Measurements from ENCODE around the gene KATNBL1.
A peak's percentile ranks its signal among the peaks of the same experiment; 100 is the strongest.

The KATNBL1 gene

DNA sequence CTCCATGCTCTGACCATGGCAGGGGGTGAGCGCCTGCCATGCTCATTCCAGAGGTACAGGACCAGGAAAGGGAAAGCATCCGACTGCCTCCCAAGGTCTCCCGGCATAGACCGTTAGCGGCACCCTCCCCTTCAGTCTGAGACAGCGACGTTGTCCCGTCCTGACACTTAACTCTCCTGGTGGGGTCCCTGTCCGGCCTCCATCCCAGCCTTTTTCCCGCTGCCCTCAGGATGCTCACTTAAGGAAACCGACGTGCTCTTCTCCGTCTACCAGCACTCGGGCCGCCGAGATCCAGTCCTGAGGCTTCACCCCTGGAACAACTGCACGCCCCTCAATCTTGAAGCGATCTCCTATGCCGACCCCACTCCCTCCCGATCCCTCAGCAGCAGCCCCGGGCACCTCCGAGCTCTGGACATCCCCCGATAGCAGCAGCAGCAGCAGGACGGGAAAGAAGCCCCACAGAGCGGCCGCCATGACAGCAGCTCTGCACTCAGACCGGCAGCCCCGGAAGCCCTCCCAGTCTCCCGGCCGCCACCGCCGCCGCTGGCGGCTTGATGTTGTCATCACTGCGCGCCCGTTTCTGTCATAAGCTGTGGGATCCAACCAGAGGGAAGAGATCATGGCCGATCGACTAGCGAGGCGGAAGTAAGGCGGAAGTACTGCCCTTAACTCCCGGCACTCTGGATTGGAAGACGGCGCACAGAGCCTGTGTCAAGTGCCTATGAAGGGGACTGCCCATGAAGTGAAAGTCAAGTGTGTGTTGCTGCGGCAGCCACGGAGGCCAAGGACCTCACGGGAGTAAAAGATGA, 108.3 kb downstream of the KATNBL1 start, which contains the start of the genes EMC7 and PGBD4:
Gene EMC7 (minus strand): TSS at position 497 of the 809 bp plus-strand sequence. CDS start 23 bp downstream, at position 474.
Gene PGBD4 (plus strand): TSS at position 718 of the 809 bp plus-strand sequence. CDS start 449 bp downstream, outside the sequence.
- H3K4me3 Mint-ChIP-seq, result peak within 1 kb of the TSS; percentile 98 to 99 (median 99)
- no peaks in the 10 kb centered on the region for H3K27me3 Mint-ChIP-seq (ENCODE audit: low read depth)
- TF ChIP-seq, protein P1, sequence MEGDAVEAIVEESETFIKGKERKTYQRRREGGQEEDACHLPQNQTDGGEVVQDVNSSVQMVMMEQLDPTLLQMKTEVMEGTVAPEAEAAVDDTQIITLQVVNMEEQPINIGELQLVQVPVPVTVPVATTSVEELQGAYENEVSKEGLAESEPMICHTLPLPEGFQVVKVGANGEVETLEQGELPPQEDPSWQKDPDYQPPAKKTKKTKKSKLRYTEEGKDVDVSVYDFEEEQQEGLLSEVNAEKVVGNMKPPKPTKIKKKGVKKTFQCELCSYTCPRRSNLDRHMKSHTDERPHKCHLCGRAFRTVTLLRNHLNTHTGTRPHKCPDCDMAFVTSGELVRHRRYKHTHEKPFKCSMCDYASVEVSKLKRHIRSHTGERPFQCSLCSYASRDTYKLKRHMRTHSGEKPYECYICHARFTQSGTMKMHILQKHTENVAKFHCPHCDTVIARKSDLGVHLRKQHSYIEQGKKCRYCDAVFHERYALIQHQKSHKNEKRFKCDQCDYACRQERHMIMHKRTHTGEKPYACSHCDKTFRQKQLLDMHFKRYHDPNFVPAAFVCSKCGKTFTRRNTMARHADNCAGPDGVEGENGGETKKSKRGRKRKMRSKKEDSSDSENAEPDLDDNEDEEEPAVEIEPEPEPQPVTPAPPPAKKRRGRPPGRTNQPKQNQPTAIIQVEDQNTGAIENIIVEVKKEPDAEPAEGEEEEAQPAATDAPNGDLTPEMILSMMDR (IDR thresholded peaks at IDR 0.05; ENCODE audit: unreplicated experiment in 3 of 3), result no peak
- H3K9me3 Mint-ChIP-seq, result peaks cover 5% of the 10 kb centered on the region
- H3K36me3 Mint-ChIP-seq (ENCODE audit: low read depth), result peaks cover 18% of the 10 kb centered on the region
- H3K27ac Mint-ChIP-seq, result peak within 1 kb of the TSS; percentile 86 to 98 (median 95)
- peaks cover 26% of the 10 kb centered on the region for H3K4me1 Mint-ChIP-seq

DNA sequence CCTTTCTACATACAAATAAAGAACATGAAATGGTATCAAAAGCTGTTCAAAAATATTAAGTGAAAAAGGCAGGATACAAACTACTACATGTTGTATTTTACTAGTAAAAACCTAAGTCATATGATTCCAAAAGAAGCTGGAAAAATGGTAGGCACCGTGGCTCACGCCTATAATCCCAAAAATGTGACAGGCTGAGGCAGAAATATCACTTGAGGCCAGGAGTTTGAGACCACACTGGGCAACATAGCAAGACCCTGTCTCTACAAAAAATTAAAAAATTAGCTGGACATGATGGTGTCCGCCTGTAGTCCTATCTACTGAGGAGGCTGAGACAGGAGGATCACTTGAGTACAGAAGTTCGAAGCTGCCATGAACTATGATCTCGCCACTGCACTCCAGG, 110.0 kb downstream of the KATNBL1 start:
- peaks cover 3% of the 10 kb centered on the region for H3K9me3 Mint-ChIP-seq
- TF ChIP-seq, protein P1 (IDR thresholded peaks at IDR 0.05; ENCODE audit: unreplicated experiment in 3 of 3), result no peak
- H3K27me3 Mint-ChIP-seq (ENCODE audit: low read depth), result no peaks in the 10 kb centered on the region
- H3K4me1 Mint-ChIP-seq, result peaks cover 26% of the 10 kb centered on the region
- peaks cover 18% of the 10 kb centered on the region for H3K36me3 Mint-ChIP-seq (ENCODE audit: low read depth)
- no peak overlapping the region for H3K27ac Mint-ChIP-seq
- peak overlapping the region; percentile 69 to 81 (median 77) for H3K4me3 Mint-ChIP-seq

All from nephron (organoid).